Nephron (organoid): ENCODE data around the gene ARHGEF28.
A peak's percentile ranks its signal among the peaks of the same experiment; 100 is the strongest.

Experiments used
- H3K27ac Mint-ChIP-seq, 3 experiments: 2 replicates each; pipeline ENCODE4 v1.8.0; 2020; ENCODE audit warnings: mixed read lengths in 3 of 3, mild to moderate bottlenecking in 2 of 3, moderate library complexity in 1 of 3
- H3K27me3 Mint-ChIP-seq: 2 replicates; pipeline ENCODE4 v1.8.0; 2021; ENCODE audit warnings: low read depth, mild to moderate bottlenecking, moderate library complexity, mixed read lengths
- H3K36me3 Mint-ChIP-seq: 2 replicates; pipeline ENCODE4 v1.8.0; 2020; ENCODE audit warnings: low read depth, mixed read lengths
- H3K4me1 Mint-ChIP-seq: 2 replicates; pipeline ENCODE4 v1.8.0; 2020; ENCODE audit warnings: mixed read lengths
- H3K4me3 Mint-ChIP-seq, 3 experiments: 2 replicates each; pipeline ENCODE4 v1.8.0; 2020; ENCODE audit warnings: mild to moderate bottlenecking in 3 of 3, mixed read lengths in 3 of 3, moderate library complexity in 2 of 3
- H3K9me3 Mint-ChIP-seq: 2 replicates; pipeline ENCODE4 v1.8.0; 2020; ENCODE audit warnings: mixed read lengths
- TF ChIP-seq, protein P1 (sequence below), 3 experiments: fragments of 200-600 bp; sonication (generic); IDR thresholded peaks; one replicate each; pipeline ENCODE4 v1.5.0; 2021; ENCODE audit warnings: antibody characterized with exemption in 3 of 3; ENCODE audit not compliant: unreplicated experiment in 3 of 3

Gene ARHGEF28

GRCh38 chr5:73716284-73716808, 90.3 kb downstream of the ARHGEF28 start:
- TF ChIP-seq, protein P1, sequence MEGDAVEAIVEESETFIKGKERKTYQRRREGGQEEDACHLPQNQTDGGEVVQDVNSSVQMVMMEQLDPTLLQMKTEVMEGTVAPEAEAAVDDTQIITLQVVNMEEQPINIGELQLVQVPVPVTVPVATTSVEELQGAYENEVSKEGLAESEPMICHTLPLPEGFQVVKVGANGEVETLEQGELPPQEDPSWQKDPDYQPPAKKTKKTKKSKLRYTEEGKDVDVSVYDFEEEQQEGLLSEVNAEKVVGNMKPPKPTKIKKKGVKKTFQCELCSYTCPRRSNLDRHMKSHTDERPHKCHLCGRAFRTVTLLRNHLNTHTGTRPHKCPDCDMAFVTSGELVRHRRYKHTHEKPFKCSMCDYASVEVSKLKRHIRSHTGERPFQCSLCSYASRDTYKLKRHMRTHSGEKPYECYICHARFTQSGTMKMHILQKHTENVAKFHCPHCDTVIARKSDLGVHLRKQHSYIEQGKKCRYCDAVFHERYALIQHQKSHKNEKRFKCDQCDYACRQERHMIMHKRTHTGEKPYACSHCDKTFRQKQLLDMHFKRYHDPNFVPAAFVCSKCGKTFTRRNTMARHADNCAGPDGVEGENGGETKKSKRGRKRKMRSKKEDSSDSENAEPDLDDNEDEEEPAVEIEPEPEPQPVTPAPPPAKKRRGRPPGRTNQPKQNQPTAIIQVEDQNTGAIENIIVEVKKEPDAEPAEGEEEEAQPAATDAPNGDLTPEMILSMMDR (IDR thresholded peaks at IDR 0.05; ENCODE audit: unreplicated experiment in 3 of 3), result no peak
- no peaks in the 10 kb centered on the region for H3K36me3 Mint-ChIP-seq
- H3K27me3 Mint-ChIP-seq, result no peaks in the 10 kb centered on the region
- no peak overlapping the region for H3K27ac Mint-ChIP-seq
- H3K9me3 Mint-ChIP-seq, result no peaks in the 10 kb centered on the region
- peaks cover 10% of the 10 kb centered on the region for H3K4me1 Mint-ChIP-seq
- H3K4me3 Mint-ChIP-seq, result no peak overlapping the region

- TF ChIP-seq, protein P1 (IDR thresholded peaks at IDR 0.05; ENCODE audit: unreplicated experiment in 3 of 3), result no peak
- Mint-ChIP-seq H3K4me1 (peaks cover 19% of the 10 kb centered on the region), H3K27ac (no peak overlapping the region), H3K36me3 (no peaks in the 10 kb centered on the region), H3K27me3 (no peaks in the 10 kb centered on the region), H3K9me3 (no peaks in the 10 kb centered on the region), H3K4me3 (no peak overlapping the region)
Observed at GRCh38 chr5:73718762-73719161, 92.8 kb downstream of the ARHGEF28 start.

DNA sequence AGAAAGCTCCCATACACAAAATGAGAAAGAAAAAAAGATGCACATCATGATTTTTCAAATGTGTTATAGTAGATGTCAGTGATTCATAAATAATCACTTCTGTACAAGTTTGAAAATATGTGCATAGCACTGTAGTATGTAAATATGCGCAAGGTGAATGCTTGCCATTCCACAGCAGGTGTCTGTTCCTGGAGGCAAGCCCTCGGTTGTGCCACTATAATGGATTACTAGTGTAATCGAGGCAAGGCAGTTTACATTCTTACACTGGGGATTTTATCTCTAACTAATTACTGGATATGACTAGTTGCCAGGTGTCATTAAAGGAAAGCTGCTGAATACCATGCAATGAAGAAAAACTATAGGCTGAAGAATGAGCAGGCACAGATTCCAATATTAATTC, 93.6 kb downstream of the ARHGEF28 start:
- no peaks in the 10 kb centered on the region for H3K27me3 Mint-ChIP-seq
- no peaks in the 10 kb centered on the region for H3K9me3 Mint-ChIP-seq
- no peak overlapping the region for H3K4me3 Mint-ChIP-seq
- H3K4me1 Mint-ChIP-seq, result peaks cover 19% of the 10 kb centered on the region
- no peaks in the 10 kb centered on the region for H3K36me3 Mint-ChIP-seq
- TF ChIP-seq, protein P1 (IDR thresholded peaks at IDR 0.05; ENCODE audit: unreplicated experiment in 3 of 3), result no peak
- H3K27ac Mint-ChIP-seq, result no peak overlapping the region

- H3K27me3 Mint-ChIP-seq, result no peaks in the 10 kb centered on the region
- TF ChIP-seq, protein P1 (IDR thresholded peaks at IDR 0.05; ENCODE audit: unreplicated experiment in 3 of 3), result no peak
- H3K27ac Mint-ChIP-seq, result peak overlapping the region in 2 of 3 experiments; percentile 24 to 48
- H3K4me3 Mint-ChIP-seq, result no peak overlapping the region
- no peaks in the 10 kb centered on the region for H3K36me3 Mint-ChIP-seq
- no peaks in the 10 kb centered on the region for H3K9me3 Mint-ChIP-seq
- peaks cover 16% of the 10 kb centered on the region for H3K4me1 Mint-ChIP-seq
Observed at GRCh38 chr5:73722231-73722630, 96.2 kb downstream of the ARHGEF28 start.

DNA sequence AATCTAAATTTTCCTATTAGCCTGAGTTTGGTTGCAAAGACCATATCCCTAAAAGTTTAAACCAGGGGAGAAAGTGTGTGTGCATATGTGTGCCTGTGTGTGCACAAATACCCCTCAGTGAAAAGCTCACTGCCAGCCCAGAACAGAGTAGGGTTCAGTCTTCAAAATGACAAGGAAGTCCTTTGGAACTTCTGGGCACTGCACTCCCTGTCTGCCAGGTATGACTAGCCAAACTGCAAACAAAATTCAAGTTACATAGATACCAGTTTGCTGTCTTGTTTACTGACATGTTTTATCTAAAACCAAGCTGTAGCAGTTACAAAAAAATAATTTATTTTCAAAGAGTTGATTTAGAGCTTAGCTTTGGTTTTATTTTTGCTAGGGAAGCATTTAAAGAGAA, 100.1 kb downstream of the ARHGEF28 start:
- H3K4me3 Mint-ChIP-seq, result no peak overlapping the region
- no peaks in the 10 kb centered on the region for H3K9me3 Mint-ChIP-seq
- TF ChIP-seq, protein P1 (IDR thresholded peaks at IDR 0.05; ENCODE audit: unreplicated experiment in 3 of 3), result no peak
- H3K27ac Mint-ChIP-seq, result no peak overlapping the region
- H3K4me1 Mint-ChIP-seq, result peaks cover 19% of the 10 kb centered on the region
- no peaks in the 10 kb centered on the region for H3K36me3 Mint-ChIP-seq
- no peaks in the 10 kb centered on the region for H3K27me3 Mint-ChIP-seq

GRCh38 chr5:73726606-73727231, 100.7 kb downstream of the ARHGEF28 start:
- H3K9me3 Mint-ChIP-seq, result no peaks in the 10 kb centered on the region
- H3K4me3 Mint-ChIP-seq, result no peak overlapping the region
- H3K27ac Mint-ChIP-seq, result no peak overlapping the region
- no peaks in the 10 kb centered on the region for H3K36me3 Mint-ChIP-seq
- TF ChIP-seq, protein P1 (IDR thresholded peaks at IDR 0.05; ENCODE audit: unreplicated experiment in 3 of 3), result no peak
- no peaks in the 10 kb centered on the region for H3K27me3 Mint-ChIP-seq
- peaks cover 19% of the 10 kb centered on the region for H3K4me1 Mint-ChIP-seq
